HL-60 (cell line): ENCODE results near the gene SLAIN2.

Source experiments
- POLR2AphosphoS5 ChIP-seq: IDR thresholded peaks from 2 replicates; pipeline ENCODE4 v1.6.1; 2012; ENCODE audit warnings: low read depth
- TF ChIP-seq, protein P1 (sequence below): IDR thresholded peaks from one replicate; pipeline ENCODE4 v1.5.1; 2011; ENCODE audit warnings: low read length, control low read depth, inconsistent platforms; ENCODE audit not compliant: insufficient read depth
- TF ChIP-seq, protein P2 (sequence below): IDR thresholded peaks from 2 replicates; pipeline ENCODE4 v1.6.1; 2012; ENCODE audit warnings: low read depth; ENCODE audit not compliant: insufficient replicate concordance

DNA sequence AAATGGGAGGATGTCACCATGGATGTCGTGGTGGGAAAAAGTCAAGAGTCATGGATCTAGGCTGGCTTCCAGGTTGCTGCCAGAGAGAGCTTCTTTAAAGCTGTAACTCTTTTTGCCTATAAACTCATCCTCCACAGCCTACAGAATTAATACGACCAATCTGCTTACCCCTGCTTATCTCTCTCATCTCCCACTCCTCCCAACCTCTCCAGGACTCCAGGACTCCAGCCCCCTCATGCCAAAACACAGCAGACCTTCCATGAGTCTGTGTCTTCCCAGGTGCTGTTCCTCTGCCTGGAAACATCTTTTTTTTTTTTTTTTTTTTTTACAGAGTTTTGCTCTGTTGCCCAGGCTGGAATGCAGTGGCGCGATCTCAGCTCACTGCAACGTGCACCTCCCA, 126.6 kb downstream of the SLAIN2 start:
- TF ChIP-seq, protein P1, sequence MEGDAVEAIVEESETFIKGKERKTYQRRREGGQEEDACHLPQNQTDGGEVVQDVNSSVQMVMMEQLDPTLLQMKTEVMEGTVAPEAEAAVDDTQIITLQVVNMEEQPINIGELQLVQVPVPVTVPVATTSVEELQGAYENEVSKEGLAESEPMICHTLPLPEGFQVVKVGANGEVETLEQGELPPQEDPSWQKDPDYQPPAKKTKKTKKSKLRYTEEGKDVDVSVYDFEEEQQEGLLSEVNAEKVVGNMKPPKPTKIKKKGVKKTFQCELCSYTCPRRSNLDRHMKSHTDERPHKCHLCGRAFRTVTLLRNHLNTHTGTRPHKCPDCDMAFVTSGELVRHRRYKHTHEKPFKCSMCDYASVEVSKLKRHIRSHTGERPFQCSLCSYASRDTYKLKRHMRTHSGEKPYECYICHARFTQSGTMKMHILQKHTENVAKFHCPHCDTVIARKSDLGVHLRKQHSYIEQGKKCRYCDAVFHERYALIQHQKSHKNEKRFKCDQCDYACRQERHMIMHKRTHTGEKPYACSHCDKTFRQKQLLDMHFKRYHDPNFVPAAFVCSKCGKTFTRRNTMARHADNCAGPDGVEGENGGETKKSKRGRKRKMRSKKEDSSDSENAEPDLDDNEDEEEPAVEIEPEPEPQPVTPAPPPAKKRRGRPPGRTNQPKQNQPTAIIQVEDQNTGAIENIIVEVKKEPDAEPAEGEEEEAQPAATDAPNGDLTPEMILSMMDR: no peak
- TF ChIP-seq, protein P2, sequence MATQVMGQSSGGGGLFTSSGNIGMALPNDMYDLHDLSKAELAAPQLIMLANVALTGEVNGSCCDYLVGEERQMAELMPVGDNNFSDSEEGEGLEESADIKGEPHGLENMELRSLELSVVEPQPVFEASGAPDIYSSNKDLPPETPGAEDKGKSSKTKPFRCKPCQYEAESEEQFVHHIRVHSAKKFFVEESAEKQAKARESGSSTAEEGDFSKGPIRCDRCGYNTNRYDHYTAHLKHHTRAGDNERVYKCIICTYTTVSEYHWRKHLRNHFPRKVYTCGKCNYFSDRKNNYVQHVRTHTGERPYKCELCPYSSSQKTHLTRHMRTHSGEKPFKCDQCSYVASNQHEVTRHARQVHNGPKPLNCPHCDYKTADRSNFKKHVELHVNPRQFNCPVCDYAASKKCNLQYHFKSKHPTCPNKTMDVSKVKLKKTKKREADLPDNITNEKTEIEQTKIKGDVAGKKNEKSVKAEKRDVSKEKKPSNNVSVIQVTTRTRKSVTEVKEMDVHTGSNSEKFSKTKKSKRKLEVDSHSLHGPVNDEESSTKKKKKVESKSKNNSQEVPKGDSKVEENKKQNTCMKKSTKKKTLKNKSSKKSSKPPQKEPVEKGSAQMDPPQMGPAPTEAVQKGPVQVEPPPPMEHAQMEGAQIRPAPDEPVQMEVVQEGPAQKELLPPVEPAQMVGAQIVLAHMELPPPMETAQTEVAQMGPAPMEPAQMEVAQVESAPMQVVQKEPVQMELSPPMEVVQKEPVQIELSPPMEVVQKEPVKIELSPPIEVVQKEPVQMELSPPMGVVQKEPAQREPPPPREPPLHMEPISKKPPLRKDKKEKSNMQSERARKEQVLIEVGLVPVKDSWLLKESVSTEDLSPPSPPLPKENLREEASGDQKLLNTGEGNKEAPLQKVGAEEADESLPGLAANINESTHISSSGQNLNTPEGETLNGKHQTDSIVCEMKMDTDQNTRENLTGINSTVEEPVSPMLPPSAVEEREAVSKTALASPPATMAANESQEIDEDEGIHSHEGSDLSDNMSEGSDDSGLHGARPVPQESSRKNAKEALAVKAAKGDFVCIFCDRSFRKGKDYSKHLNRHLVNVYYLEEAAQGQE: no peak
- TF ChIP-seq POLR2AphosphoS5: no peak
